ENCODE measurements around the gene ELP4.

ELP4 gene

GRCh38 chr11:31807799-31808667 lies 298.5 kb downstream of the ELP4 start:
- TF ChIP-seq FOXP2 (optimal IDR thresholded peaks at IDR 0.05; ENCODE audit: borderline replicate concordance, extremely low read depth, extremely low read length, insufficient read depth) (no peak), REST (IDR thresholded peaks at IDR 0.05; ENCODE audit: insufficient read depth in 1 of 2, low read depth in 2 of 2, low read length in 2 of 2) (no peak), POLR2AphosphoS5 (IDR thresholded peaks at IDR 0.05; ENCODE audit: low read depth, low read length) (no peak), TAF1 (IDR thresholded peaks at IDR 0.05; ENCODE audit: borderline replicate concordance, insufficient read depth, low read length) (no peak)

- TF ChIP-seq REST (IDR thresholded peaks at IDR 0.05; ENCODE audit: insufficient read depth in 1 of 2, low read depth in 2 of 2, low read length in 2 of 2) (no peak), FOXP2 (optimal IDR thresholded peaks at IDR 0.05; ENCODE audit: borderline replicate concordance, extremely low read depth, extremely low read length, insufficient read depth) (no peak), TAF1 (IDR thresholded peaks at IDR 0.05; ENCODE audit: borderline replicate concordance, insufficient read depth, low read length) (no peak), POLR2AphosphoS5 (IDR thresholded peaks at IDR 0.05; ENCODE audit: low read depth, low read length) (no peak), SIN3A (IDR thresholded peaks at IDR 0.05; ENCODE audit: borderline replicate concordance, insufficient read depth, low read length) (no peak)
Measured at GRCh38 chr11:31808721-31809540, 299.4 kb downstream of the ELP4 start.

DNA sequence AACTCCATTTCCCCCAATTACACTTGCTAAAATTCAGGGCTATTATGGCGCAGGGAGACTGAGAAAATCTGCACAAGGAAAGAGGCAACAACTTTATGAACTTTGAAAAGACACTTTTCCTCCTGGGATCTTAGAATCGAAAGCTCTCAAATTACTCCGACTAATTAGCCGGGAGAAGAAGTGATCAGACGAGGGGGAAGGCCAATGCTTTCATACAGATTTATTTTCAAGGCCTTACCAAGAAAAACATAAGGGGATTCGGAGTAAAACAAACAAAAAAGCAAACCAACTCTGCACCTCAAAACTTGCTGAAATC lies 299.9 kb downstream of the ELP4 start:
- TF ChIP-seq TAF1 (IDR thresholded peaks at IDR 0.05; ENCODE audit: borderline replicate concordance, insufficient read depth, low read length) (no peak), SIN3A (IDR thresholded peaks at IDR 0.05; ENCODE audit: borderline replicate concordance, insufficient read depth, low read length) (no peak), FOXP2 (optimal IDR thresholded peaks at IDR 0.05; ENCODE audit: borderline replicate concordance, extremely low read depth, extremely low read length, insufficient read depth) (no peak), REST (IDR thresholded peaks at IDR 0.05; ENCODE audit: insufficient read depth in 1 of 2, low read depth in 2 of 2, low read length in 2 of 2) (no peak), POLR2AphosphoS5 (IDR thresholded peaks at IDR 0.05; ENCODE audit: low read depth, low read length) (no peak)

GRCh38 chr11:31809857-31810778 lies 300.6 kb downstream of the ELP4 start:
- no peak for TF ChIP-seq SIN3A (IDR thresholded peaks at IDR 0.05; ENCODE audit: borderline replicate concordance, insufficient read depth, low read length)
- TF ChIP-seq FOXP2 (optimal IDR thresholded peaks at IDR 0.05; ENCODE audit: borderline replicate concordance, extremely low read depth, extremely low read length, insufficient read depth) = peak; percentile 13
- TF ChIP-seq TAF1 (IDR thresholded peaks at IDR 0.05; ENCODE audit: borderline replicate concordance, insufficient read depth, low read length) = no peak
- TF ChIP-seq REST (IDR thresholded peaks at IDR 0.05; ENCODE audit: insufficient read depth in 1 of 2, low read depth in 2 of 2, low read length in 2 of 2) = no peak
- no peak for TF ChIP-seq POLR2AphosphoS5 (IDR thresholded peaks at IDR 0.05; ENCODE audit: low read depth, low read length)
